NK-92 treated with Interleukin-12 subunit alpha and Interleukin-12 subunit beta, amount 100 ng/mL, for 24 hours (cell line): ENCODE data around the gene PHC3.

Source experiments
- DNase-seq: peaks from one replicate; lab custom pipeline; 2025; lab: John Stamatoyannopoulos, UW

PHC3 gene

GRCh38 chr3:170044271-170044670 is 137.3 kb downstream of the PHC3 start:
- DNase-seq = no peak

DNA sequence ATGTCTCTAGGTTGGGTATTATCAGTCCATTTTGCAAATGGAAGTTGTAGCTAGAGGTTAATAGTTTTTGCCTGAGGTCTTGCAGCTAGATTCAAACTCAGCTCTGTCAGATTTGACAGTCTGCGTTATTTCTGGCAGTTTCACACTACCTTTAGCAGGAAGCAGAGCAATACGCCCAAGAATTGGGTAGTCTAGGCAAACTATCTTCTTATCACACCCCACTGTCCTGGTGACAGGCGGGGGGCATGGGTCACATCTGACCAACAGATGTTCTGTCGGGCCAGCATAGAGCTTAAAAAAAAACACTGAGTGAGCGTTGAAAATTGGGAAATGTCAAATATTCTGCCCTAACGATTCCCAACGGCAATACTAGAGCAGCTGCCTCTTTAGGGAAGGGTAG is 138.0 kb downstream of the PHC3 start:
- DNase-seq = no peak

- DNase-seq = no peak
These were observed 141.1 kb downstream of the PHC3 start for GRCh38 chr3:170040418-170040817.

GRCh38 chr3:170038434-170039110 is 143.0 kb downstream of the PHC3 start:
- DNase-seq = no peak
